Liver (tissue), 3 donors: ENCODE results near the gene PROKR1.

ENCODE experiments used
- ATF3 ChIP-seq: IDR thresholded peaks from 2 replicates; pipeline ENCODE4 v1.6.1; 2016; ENCODE audit warnings: antibody characterized with exemption
- CTCF ChIP-seq: fragments of 150-350 bp; IDR thresholded peaks from 2 replicates; pipeline ENCODE4 v1.5.1; 2017; ENCODE audit warnings: improper control_type of control experiment, low read depth, low read length; ENCODE audit not compliant: missing input control
- EGR1 ChIP-seq, 2 donors: IDR thresholded peaks; 2 replicates each; pipeline ENCODE4 v1.6.1; 2016 to 2018; ENCODE audit warnings: antibody characterized with exemption in 2 of 2, low read depth in 2 of 2
- GABPA ChIP-seq, 2 donors: IDR thresholded peaks in 1 of 2; conservative IDR thresholded peaks in 1 of 2; 2 replicates each; pipeline ENCODE4 v1.6.1; 2016; ENCODE audit warnings: antibody characterized with exemption in 2 of 2, mild to moderate bottlenecking in 1 of 2, moderate library complexity in 1 of 2
- JUND ChIP-seq, 2 donors: IDR thresholded peaks; 2 replicates each; pipeline ENCODE4 v1.6.1; 2016; ENCODE audit warnings: antibody characterized with exemption in 2 of 2
- MAX ChIP-seq: IDR thresholded peaks from 2 replicates; pipeline ENCODE4 v1.6.1; 2016; ENCODE audit warnings: antibody characterized with exemption
- ZBTB33 ChIP-seq: IDR thresholded peaks from 2 replicates; pipeline ENCODE4 v1.6.1; 2016; ENCODE audit warnings: antibody characterized with exemption
- donor health status: healthy.
- donor health status: healthy.

- TF ChIP-seq CTCF (no peak), MAX (no peak), EGR1 (IDR thresholded peaks at IDR 0.05; ENCODE audit: low read depth in 2 of 2) (no peak), ATF3 (no peak), ZBTB33 (no peak), JUND (IDR thresholded peaks at IDR 0.05) (no peak), GABPA (IDR thresholded peaks at IDR 0.05 in 1 of 2, conservative IDR thresholded peaks at IDR 0.05 in 1 of 2) (no peak)
Measured at GRCh38 chr2:68612765-68613519, 30.4 kb upstream of the PROKR1 start.
